H1 (cell line): Measurements from ENCODE around the gene RBM6. TPM values are rescaled to one million over a fixed set of nuclear protein-coding genes. Genes with fewer than 3 reads are reported as not detected.
"Not testable (repeated sequence)": the region's sequence is repeated elsewhere in the genome, so short reads cannot be mapped to it uniquely, and the experiment has no call there.

Experiments
- CTCF ChIA-PET: fragments of 300-600 bp; sonication (Branson Sonifier 250); formaldehyde crosslinking; loops from one replicate; lab custom pipeline; 2021; ENCODE audit not compliant: partially characterized antibody; lab: Charles Lee
- POLR2A ChIA-PET: fragments of 300-600 bp; sonication (Branson Sonifier 250); formaldehyde crosslinking; loops from one replicate; lab custom pipeline; 2021; ENCODE audit warnings: inconsistent platforms; ENCODE audit not compliant: partially characterized antibody; lab: Charles Lee
- DNase-seq, 2 experiments: peaks; one replicate each; pipeline versions ENCODE4 v3.0.0 to v3.0.0-alpha.2; 2010 to 2022; ENCODE audit warnings: low spot score in 2 of 2, low read depth in 1 of 2, mixed read lengths in 1 of 2
- FAIRE-seq: peaks from 2 replicates; lab custom pipeline; 2011; peaks lifted over from hg19 to GRCh38; lab: Jason Lieb, UNC
- H2AFZ ChIP-seq: 2 replicates; pipeline ENCODE4 v1.8.1; 2012; ENCODE audit warnings: low read length, inconsistent platforms
- H2AK5ac ChIP-seq: 2 replicates; pipeline ENCODE4 v1.6.1; 2013; ENCODE audit warnings: low read depth, low read length
- H2BK120ac ChIP-seq: replicated peaks from 2 replicates; pipeline ENCODE3; 2013; ENCODE audit warnings: low read depth, low read length, inconsistent platforms
- H2BK12ac ChIP-seq: 2 replicates; pipeline ENCODE4 v1.6.1; 2013; ENCODE audit warnings: low read depth, low read length
- H2BK15ac ChIP-seq: 2 replicates; pipeline ENCODE4 v1.6.1; 2013; ENCODE audit warnings: low read length
- H2BK20ac ChIP-seq: 2 replicates; pipeline ENCODE4 v1.6.1; 2013; ENCODE audit warnings: low read length
- H2BK5ac ChIP-seq: 2 replicates; pipeline ENCODE4 v1.6.1; 2013; ENCODE audit warnings: low read depth, low read length
- H3K14ac ChIP-seq: 2 replicates; pipeline ENCODE4 v1.6.1; 2013; ENCODE audit warnings: inconsistent platforms; ENCODE audit not compliant: insufficient read length
- H3K18ac ChIP-seq: 2 replicates; pipeline ENCODE4 v1.6.1; 2013; ENCODE audit warnings: low read length; ENCODE audit errors: extremely low read depth
- H3K23ac ChIP-seq: 2 replicates; pipeline ENCODE4 v1.6.1; 2013; ENCODE audit warnings: inconsistent platforms; ENCODE audit not compliant: insufficient read length
- H3K23me2 ChIP-seq: 2 replicates; pipeline ENCODE4 v1.6.1; 2013; ENCODE audit warnings: low read depth, low read length
- H3K27ac ChIP-seq: 2 replicates; pipeline ENCODE4 v1.6.1; 2011; ENCODE audit warnings: low read depth, low read length, inconsistent platforms
- H3K27me3 ChIP-seq, 4 experiments: replicated peaks in 1 of 4; 1 replicate in 1 of 4; 2 replicates in 3 of 4; pipeline versions ENCODE4 v1.6.1 to v1.8.1; 2011 to 2013; ENCODE audit warnings: low read length in 3 of 4, mild to moderate bottlenecking in 3 of 4, inconsistent platforms in 2 of 4, mixed read lengths in 2 of 4, moderate library complexity in 1 of 4; ENCODE audit not compliant: control insufficient read depth in 3 of 4, insufficient read depth in 3 of 4; ENCODE audit errors: extremely low read depth in 1 of 4
- H3K36me3 ChIP-seq, 4 experiments: 2 replicates each; pipeline versions ENCODE4 v1.6.1 to v1.8.1; 2011 to 2013; ENCODE audit warnings: mild to moderate bottlenecking in 4 of 4, low read length in 3 of 4, moderate library complexity in 2 of 4, control low read depth in 1 of 4, inconsistent platforms in 1 of 4; ENCODE audit not compliant: insufficient read depth in 4 of 4, control insufficient read depth in 2 of 4
- H3K4ac ChIP-seq: replicated peaks from 2 replicates; pipeline ENCODE3; 2013; ENCODE audit warnings: low read length, low read depth, mixed read lengths, inconsistent platforms; ENCODE audit not compliant: insufficient read length
- H3K4me1 ChIP-seq, 4 experiments: replicated peaks in 1 of 4; 1 replicate in 1 of 4; 2 replicates in 3 of 4; pipeline versions ENCODE4 v1.6.1 to v1.8.1; 2011 to 2013; ENCODE audit warnings: low read length in 3 of 4, inconsistent platforms in 2 of 4, mixed read lengths in 1 of 4; ENCODE audit not compliant: insufficient read depth in 4 of 4, control insufficient read depth in 3 of 4
- H3K4me2 ChIP-seq, 2 experiments: 2 replicates each; pipeline versions ENCODE4 v1.6.1 to v1.8.1; 2011 to 2013; ENCODE audit warnings: low read depth in 2 of 2, low read length in 2 of 2, control low read depth in 1 of 2, inconsistent platforms in 1 of 2, mild to moderate bottlenecking in 1 of 2; ENCODE audit not compliant: insufficient read depth in 1 of 2
- H3K4me3 ChIP-seq, 4 experiments: fragments of 200-600, 300-600 bp in 1 of 4; sonication (generic), shearing (Covaris generic), sonication (Bioruptor Twin) in 1 of 4; 2 replicates each; pipeline versions ENCODE4 v1.5.1 to v1.8.1; 2011 to 2016; ENCODE audit warnings: low read length in 4 of 4, low read depth in 3 of 4, control low read depth in 2 of 4, inconsistent platforms in 2 of 4, mild to moderate bottlenecking in 2 of 4, mixed read lengths in 1 of 4, moderate library complexity in 1 of 4; ENCODE audit not compliant: insufficient read depth in 2 of 4; ENCODE audit errors: extremely low read depth in 1 of 4
- H3K56ac ChIP-seq: replicated peaks from 2 replicates; pipeline ENCODE3; 2013; ENCODE audit warnings: low read depth, mild to moderate bottlenecking, mixed read lengths, low read length, inconsistent platforms; ENCODE audit not compliant: insufficient read length
- H3K79me1 ChIP-seq: 2 replicates; pipeline ENCODE4 v1.6.1; 2013; ENCODE audit warnings: low read depth, low read length, control low read depth
- H3K79me2 ChIP-seq, 2 experiments: 2 replicates each; pipeline versions ENCODE4 v1.6.1 to v1.8.1; 2012 to 2013; ENCODE audit warnings: low read length in 2 of 2, mild to moderate bottlenecking in 2 of 2, inconsistent platforms in 1 of 2; ENCODE audit not compliant: insufficient read depth in 2 of 2, control insufficient read depth in 1 of 2
- H3K9ac ChIP-seq, 4 experiments: replicated peaks in 1 of 4; 1 replicate in 1 of 4; 2 replicates in 3 of 4; pipeline versions ENCODE4 v1.6.1 to v1.8.1; 2011 to 2013; ENCODE audit warnings: low read depth in 3 of 4, low read length in 3 of 4, control low read depth in 2 of 4, mild to moderate bottlenecking in 2 of 4, moderate library complexity in 2 of 4, inconsistent platforms in 1 of 4; ENCODE audit errors: extremely low read depth in 1 of 4
- H3K9me3 ChIP-seq, 2 experiments: 2 replicates each; pipeline versions ENCODE4 v1.6.1 to v1.8.1; 2012 to 2013; ENCODE audit warnings: mild to moderate bottlenecking in 2 of 2, moderate library complexity in 2 of 2, control low read depth in 1 of 2, inconsistent platforms in 1 of 2, low read depth in 1 of 2, low read length in 1 of 2, mixed read lengths in 1 of 2; ENCODE audit not compliant: insufficient read depth in 2 of 2
- H4K20me1 ChIP-seq, 2 experiments: replicated peaks in 1 of 2; 2 replicates each; pipeline versions ENCODE3 to v1.8.1; 2011 to 2013; ENCODE audit warnings: inconsistent platforms in 2 of 2, low read length in 2 of 2, mild to moderate bottlenecking in 1 of 2; ENCODE audit not compliant: insufficient read depth in 2 of 2, control insufficient read depth in 1 of 2
- H4K5ac ChIP-seq: 2 replicates; pipeline ENCODE4 v1.6.1; 2013; ENCODE audit warnings: low read length, low read depth, mixed read lengths, inconsistent platforms; ENCODE audit not compliant: insufficient read length
- H4K8ac ChIP-seq: 2 replicates; pipeline ENCODE4 v1.8.0; 2013; ENCODE audit warnings: mild to moderate bottlenecking, moderate library complexity, low read length, inconsistent platforms; ENCODE audit not compliant: insufficient read depth; ENCODE audit errors: extremely low read depth
- H4K91ac ChIP-seq: replicated peaks from 2 replicates; pipeline ENCODE3; 2013; ENCODE audit warnings: low read length, mixed read lengths, inconsistent platforms; ENCODE audit not compliant: insufficient read length
- WGBS, 2 experiments: shearing (Covaris generic) in 1 of 2; methylation state at CpG; one replicate each; pipeline versions ENCODE4 v1.1.6 to v1.1.7; 2013 to 2015; ENCODE audit warnings: low lambda C conversion rate in 2 of 2, mixed read lengths in 2 of 2, inconsistent platforms in 1 of 2, low coverage in 1 of 2, missing lambda C conversion rate in 1 of 2; ENCODE audit not compliant: insufficient replicate concordance in 2 of 2, insufficient coverage in 1 of 2, insufficient read length in 1 of 2; ENCODE audit errors: extremely low coverage in 1 of 2, missing lambda C conversion rate in 1 of 2; 5-methylcytosine and 5-hydroxymethylcytosine counted together
- polyA plus RNA-seq, 7 experiments: library from polyadenylated mRNA; depleted of rRNA in 3 of 7; stranded (reverse) in 5 of 7; unstranded in 2 of 7; fragments of >200 nt in 5 of 7; fragments of 200-250 nt in 2 of 7; gene quantifications; 1 replicate in 5 of 7; 2 replicates in 1 of 7; 4 replicates in 1 of 7; pipeline versions ENCODE4 v1.2.1 to v1.2.3, GENCODE V29; 2011 to 2013; ENCODE audit warnings: missing spikeins in 2 of 7, mixed read lengths in 2 of 7
- total RNA-seq: library from RNA; stranded (reverse); fragmentation: NEBNext Ultra II Directional; extraction: Animal tissue kit (Norgen Biotek cat#: 25700); gene quantifications from 2 replicates; pipeline ENCODE4 v1.2.1, GENCODE V29; 2021

RBM6 gene
- total and polyA plus RNA-seq, 2 of the 8 experiments (the other 6 are each of a cell fraction or from before 2014, with no cell fraction given): 30.6 to 80.1 TPM

- DNase-seq, H3K27ac ChIP-seq, H4K20me1 ChIP-seq, H2BK120ac ChIP-seq, H3K14ac ChIP-seq, H2BK20ac ChIP-seq, H3K79me1 ChIP-seq, FAIRE-seq, H2BK5ac ChIP-seq, H3K23ac ChIP-seq, H3K23me2 ChIP-seq, H3K4me2 ChIP-seq, H3K4ac ChIP-seq, H3K9ac ChIP-seq, H3K79me2 ChIP-seq, H4K5ac ChIP-seq, POLR2A ChIA-PET, H3K4me3 ChIP-seq, H3K9me3 ChIP-seq, H3K27me3 ChIP-seq, H3K36me3 ChIP-seq, H2BK15ac ChIP-seq, H2AFZ ChIP-seq, H4K91ac ChIP-seq, H3K56ac ChIP-seq, H4K8ac ChIP-seq, H3K18ac ChIP-seq, H2BK12ac ChIP-seq, H2AK5ac ChIP-seq, H3K4me1 ChIP-seq: not testable (repeated sequence)
- 92% methylated on average over 15 of the region's 15 CpGs; no CpG with 5 or more reads in 1 of the 2 experiments for WGBS, 2 experiments
- CTCF ChIA-PET: interaction anchor here (0.6 to 1.0 kb wide), 2 partner anchors 27 to 233 kb away, joined by 3 read pairs; no protein-coding TSS in a partner anchor
Measured at GRCh38 chr3:49932281-49932680, 7.7 kb upstream of the RBM6 start.
